ENCODE data around the gene TRIM32.

Gene TRIM32

DNA sequence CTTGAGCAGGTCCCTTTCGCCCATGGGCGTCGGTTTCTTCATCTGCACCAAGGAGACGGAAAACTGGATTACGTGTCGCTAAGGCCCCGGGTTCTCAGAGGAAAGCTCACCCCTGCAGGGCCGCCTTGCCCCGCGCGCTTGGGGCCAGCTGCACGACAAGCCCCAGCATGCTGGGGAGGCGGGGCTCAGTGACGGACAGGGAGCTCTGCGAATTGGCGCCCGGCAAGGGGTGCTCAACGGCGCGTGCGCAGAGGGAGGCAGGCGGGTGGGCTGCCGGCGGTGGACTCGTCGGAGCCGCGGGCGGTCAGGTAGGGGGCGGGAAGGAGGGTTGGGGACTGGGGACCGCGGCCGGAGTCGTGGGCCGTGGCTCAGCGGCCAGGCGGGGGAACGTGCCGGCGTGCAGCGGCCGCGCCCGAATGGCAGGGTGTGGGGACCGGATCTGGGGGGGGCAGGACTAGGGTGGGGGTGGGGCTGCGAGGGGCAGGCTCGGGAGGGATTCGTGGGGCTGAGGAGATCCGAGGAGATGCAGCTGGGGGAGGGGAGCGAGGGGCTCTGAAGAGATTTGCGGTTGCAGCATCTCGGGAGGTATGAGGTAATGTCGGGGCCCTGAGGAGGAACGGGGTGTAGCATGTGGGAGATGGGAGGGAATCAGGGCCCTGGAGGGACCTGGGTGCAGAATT lies at the start of gene TRIM32:
TSS of gene TRIM32 (plus strand) at position 232 of the 680 bp plus-strand sequence. CDS start 10,438 bp downstream, outside the sequence.
- peak; percentile 85 to 96 (median 91) for DNase-seq (ENCODE audit: low read depth in 2 of 3, low spot score in 1 of 3)

GRCh38 chr9:116639251-116639741 lies 47.8 kb upstream of the TRIM32 start:
- no peak for DNase-seq (ENCODE audit: low read depth in 2 of 3, low spot score in 1 of 3)

GRCh38 chr9:116641292-116642059 lies 45.6 kb upstream of the TRIM32 start:
- no peak for DNase-seq (ENCODE audit: low read depth in 2 of 3, low spot score in 1 of 3)

DNA sequence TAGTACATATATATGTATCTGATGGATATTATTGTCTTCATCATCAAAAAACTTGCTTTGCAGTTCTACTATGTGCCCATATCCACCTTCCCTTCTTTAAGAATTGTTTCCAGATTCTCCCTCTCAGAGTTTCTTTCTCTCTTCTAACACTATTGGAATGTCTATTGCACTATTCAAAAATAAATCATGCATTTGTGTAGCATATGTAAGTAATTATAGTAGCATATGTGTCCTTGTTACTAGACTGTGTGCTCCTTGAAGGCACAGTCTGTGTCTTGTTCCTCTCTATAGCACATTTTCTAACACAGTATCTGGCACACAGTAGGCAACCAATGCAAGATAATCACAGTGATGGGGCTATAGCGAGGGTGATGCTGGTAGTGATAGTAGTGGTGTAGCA lies 43.4 kb upstream of the TRIM32 start:
- no peak for DNase-seq (ENCODE audit: low read depth in 2 of 3, low spot score in 1 of 3)

DNA sequence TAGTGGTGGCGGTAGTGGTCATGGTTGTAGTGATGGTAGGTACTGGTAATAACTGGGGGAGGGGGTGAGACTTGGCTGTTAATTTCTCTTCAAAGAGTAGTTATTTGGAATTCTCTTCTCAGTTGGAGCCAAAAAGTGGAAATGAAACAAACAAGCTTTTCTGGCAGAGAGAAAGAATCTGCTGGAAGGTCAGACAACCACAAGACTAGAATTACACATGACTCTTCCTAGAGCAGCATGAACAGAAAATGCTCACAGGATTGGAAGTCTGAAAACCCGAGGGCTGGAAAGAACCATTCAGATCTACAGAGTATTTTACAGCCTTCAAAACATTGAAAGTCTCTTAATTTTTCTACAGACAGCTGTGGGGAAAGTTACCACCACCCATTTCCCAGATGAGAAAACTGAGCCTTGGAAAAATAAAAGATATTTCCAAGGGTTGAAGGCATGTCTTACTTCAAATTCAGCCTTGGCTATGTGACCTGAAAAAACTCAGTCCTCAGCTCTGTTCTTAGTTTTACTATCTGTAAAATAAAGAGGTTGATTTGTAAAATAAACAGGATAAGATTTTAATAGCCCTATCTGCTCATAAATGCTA lies 42.9 kb upstream of the TRIM32 start:
- DNase-seq (ENCODE audit: low read depth in 2 of 3, low spot score in 1 of 3) = no peak

GRCh38 chr9:116646661-116647514 lies 40.2 kb upstream of the TRIM32 start:
- no peak for DNase-seq (ENCODE audit: low read depth in 2 of 3, low spot score in 1 of 3)

DNA sequence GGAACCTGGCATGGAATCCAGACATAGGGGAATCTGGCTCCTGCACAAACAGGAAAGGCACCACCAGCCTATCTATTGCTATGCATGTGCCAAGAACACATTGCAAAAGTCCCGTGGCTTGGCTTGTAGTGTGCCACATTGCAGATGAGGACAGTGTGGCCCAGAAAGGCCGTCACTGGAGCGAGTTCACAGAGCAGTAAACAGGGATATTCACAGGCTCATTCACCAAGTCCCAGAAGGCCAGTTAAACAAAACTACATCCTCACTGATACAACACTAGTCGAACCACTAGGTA lies 39.6 kb upstream of the TRIM32 start:
- DNase-seq (ENCODE audit: low read depth in 2 of 3, low spot score in 1 of 3) = no peak

GRCh38 chr9:116653348-116654058 lies 33.6 kb upstream of the TRIM32 start:
- no peak for DNase-seq (ENCODE audit: low read depth in 2 of 3, low spot score in 1 of 3)

DNA sequence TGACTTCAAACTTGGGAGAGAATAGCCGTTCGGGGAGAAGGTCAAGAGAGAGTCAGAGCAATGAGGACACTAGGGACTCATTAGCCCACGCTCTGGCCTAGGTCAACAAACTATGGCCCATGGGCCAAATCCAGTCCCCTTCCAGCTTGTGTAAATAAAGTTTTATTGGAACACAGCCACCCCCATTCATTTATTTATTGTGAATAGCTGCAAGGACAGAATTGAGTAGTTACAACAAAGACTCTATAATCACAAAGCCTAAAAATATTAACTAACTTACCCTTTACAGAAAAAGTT lies 33.1 kb upstream of the TRIM32 start:
- no peak for DNase-seq (ENCODE audit: low read depth in 2 of 3, low spot score in 1 of 3)

DNA sequence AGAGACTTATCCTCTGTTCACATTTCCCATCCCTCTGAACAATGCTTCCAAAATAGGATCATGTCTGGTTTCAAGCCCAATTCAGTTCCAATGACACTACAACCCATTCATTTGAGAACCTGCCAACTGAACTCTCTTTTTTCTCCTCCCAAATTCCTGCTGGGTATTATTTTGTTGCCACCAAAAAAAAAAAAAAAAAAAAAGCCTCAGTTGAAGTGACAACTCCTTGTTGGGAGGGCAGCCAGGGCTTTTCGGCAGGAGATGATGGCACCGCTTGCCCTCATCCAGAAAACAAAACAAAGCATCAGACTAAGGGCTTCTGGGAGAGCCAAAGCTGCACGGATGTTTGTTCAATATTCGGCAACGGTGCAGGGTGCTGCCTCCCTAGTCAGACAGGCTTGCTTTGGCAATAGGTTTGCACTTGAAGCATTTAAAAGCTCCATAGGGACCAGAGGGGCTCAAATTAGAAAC lies 30.6 kb upstream of the TRIM32 start:
- no peak for DNase-seq (ENCODE audit: low read depth in 2 of 3, low spot score in 1 of 3)

DNA sequence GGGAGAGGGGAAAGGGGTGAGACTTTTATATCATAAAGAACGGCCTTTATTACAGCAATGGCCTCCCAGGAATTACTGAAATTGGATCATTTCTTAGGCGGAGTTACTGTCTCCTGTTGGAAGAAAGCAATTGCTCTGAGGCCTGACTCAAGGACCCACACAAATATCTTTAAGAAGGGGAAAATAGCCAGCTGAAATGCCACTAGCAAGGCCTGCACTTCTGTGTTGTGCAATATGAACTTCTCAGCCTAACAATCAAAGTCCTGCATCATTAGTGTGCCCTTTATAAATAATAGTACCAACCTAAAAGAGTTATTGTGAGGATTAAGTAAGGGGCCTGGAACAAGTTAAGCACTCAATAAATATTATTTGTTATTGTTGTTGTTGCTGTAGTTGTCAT lies 30.1 kb upstream of the TRIM32 start:
- no peak for DNase-seq (ENCODE audit: low read depth in 2 of 3, low spot score in 1 of 3)

- no peak for DNase-seq (ENCODE audit: low read depth in 2 of 3, low spot score in 1 of 3)
Observed at GRCh38 chr9:116658265-116658664, 28.8 kb upstream of the TRIM32 start.

DNA sequence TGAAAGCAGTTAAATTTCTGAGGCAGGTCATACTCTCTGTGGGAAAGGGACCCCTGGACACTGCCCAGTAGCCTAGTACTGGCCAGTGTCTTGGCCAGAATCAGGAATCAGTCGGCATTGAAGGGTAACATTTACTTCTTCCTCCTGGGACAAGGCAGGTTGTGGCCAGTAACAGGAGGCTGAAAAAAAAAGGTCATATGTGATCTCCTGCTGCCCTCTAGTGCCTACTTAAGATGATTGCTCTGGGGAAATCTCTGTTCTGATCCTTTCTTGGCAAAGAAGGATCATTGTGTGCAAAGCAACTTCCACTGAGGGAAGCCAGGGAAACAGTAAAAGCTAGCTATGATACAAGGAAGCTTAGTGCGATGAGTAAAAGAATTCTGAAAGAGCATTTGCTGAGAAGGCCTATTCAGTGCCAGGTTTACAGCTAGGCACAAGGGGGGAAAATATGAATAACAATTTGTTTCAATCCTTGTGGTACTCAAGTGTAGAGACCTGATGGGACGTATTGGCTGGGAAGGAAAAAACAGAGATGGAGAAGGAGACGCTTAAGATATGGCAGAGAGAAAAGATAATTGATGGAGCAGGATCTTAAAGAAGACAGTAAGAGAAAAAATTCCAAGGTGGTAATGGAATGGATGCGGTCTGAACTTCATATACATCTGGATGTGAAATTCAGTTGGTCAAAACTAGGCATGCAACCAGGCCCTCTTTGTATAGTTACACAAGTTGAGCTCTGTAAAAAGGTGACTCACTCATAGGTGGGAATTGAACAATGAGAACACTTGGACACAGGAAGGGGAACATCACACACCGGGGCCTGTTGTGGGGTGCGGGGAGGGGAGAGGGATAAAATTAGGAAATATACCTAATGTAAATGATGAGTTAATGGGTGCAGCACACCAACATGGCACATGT lies 25.8 kb upstream of the TRIM32 start:
- peak in 1 of 3 donors; percentile 3 for DNase-seq (ENCODE audit: low read depth in 2 of 3, low spot score in 1 of 3)

DNA sequence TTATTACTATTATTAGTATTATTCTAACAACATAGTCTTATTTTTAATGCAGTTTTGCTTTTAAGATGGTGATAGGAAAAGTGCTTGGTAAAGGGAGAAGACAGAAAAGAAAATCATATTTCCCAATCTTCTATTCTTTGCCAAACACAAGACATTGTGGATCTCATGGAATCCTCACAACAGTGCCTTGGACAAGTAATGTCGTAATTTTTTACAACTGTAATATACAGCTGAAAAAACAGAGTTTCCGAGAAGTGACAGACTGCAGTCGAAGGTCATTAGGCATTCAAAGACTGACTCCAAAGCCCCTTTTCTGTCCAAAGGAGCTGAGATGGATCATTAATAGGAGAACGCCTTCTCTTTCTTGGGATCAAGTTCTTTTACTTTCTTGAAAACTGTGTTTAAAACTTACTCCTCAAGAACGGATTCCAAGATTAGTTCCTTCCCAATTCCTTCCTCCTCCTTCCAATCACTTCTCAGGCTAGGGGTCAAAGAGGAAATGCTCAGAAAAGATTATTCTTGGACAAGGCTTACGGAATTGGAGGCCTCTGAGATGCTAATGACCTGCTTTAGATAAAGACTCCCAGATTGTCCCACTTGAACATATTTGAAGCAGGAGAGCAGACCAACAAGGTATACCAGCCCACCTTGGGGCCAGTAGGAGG lies 24.3 kb upstream of the TRIM32 start:
- no peak for DNase-seq (ENCODE audit: low read depth in 2 of 3, low spot score in 1 of 3)

- DNase-seq (ENCODE audit: low read depth in 2 of 3, low spot score in 1 of 3) = no peak
Observed at GRCh38 chr9:116663581-116663980, 23.5 kb upstream of the TRIM32 start.

DNA sequence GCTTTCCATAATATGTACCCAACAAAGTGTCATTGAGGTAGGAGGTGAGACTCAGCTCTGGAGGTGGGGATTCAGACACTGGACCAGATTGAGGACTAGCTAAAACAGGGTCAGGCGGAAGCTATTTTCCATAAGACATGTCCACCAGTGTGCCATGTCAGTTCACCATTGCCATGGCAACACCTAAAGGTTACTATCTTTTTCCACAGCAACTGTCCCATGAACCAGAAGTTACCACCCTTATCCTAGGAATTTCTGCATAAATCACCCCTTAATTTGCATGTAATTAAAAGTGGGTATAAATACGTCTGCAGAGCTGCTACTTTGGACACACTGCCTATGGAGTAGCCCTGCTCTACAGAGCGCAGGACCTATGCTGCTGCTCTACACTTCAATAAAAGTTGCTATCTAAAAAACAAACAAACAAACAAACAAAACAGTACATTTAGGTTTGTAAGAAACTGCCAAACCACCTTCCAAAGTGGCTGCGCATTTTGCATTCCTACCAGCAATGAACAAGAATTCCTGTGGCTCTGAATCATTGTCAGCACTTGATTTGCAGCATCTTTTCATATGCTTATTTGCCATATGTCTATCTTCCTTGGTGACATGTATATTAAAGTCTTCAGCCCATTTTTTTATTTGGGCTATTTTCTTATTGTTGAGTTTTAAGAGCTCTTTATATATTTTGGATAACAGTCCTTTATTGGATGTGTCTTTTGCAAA lies 18.0 kb upstream of the TRIM32 start:
- DNase-seq (ENCODE audit: low read depth in 2 of 3, low spot score in 1 of 3) = no peak

GRCh38 chr9:116671605-116672004 lies 15.5 kb upstream of the TRIM32 start:
- no peak for DNase-seq (ENCODE audit: low read depth in 2 of 3, low spot score in 1 of 3)

DNA sequence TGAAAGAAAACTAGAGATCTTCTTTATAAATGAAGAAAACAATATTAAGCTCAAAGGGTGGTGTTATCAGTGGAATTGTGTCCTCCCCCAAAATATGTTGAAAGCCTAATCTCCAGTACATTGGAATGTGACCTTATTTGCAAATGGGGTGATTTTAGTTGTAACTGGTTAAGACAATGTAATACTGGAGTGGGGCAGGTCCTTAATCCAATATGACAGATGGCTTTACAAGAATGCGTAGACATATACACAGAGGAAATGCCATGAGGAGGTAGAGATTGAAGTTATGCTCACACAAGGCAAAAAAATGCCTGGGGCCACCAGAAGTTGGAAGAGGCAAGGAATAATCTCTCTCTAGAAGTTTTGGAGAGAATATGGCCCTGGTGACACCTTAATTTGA lies 13.7 kb upstream of the TRIM32 start:
- DNase-seq (ENCODE audit: low read depth in 2 of 3, low spot score in 1 of 3) = no peak

Measured in stimulated activated CD4-positive, alpha-beta T cell treated with anti-CD3 and anti-CD28 coated beads, Interleukin-12 subunit alpha, Interleukin-12 subunit beta, amount 100 ng/mL, for 48 hours (primary cell).